Caco-2 (cell line): ENCODE data around the gene PABPC1L. TPM values are rescaled to one million over a fixed set of nuclear protein-coding genes. Genes with fewer than 3 reads are reported as not detected.

ENCODE experiments used
- BruUV-seq: library from RNA; stranded (reverse); fragments of 400-500 nt; replicated peaks from 2 replicates; lab custom pipeline; 2021; lab: Mats Ljungman, UMichigan
- CTCF ChIA-PET: fragments of 300-600 bp; sonication (Branson Sonifier 250); formaldehyde crosslinking; loops from one replicate; lab custom pipeline; 2022; ENCODE audit warnings: antibody characterized with exemption; lab: Charles Lee
- POLR2A ChIA-PET: fragments of 300-600 bp; sonication (Branson Sonifier 250); formaldehyde crosslinking; loops from one replicate; lab custom pipeline; 2022; ENCODE audit warnings: antibody characterized with exemption; lab: Charles Lee
- DNase-seq, 2 experiments: peaks; one replicate each; pipeline versions ENCODE4 v3.0.0 to v3.0.0-alpha.2; 2020 to 2022
- H3K27me3 ChIP-seq: replicated peaks from 2 replicates; pipeline ENCODE4 v1.6.0; 2011; ENCODE audit warnings: low read length; ENCODE audit not compliant: control insufficient read depth, insufficient read depth
- H3K36me3 ChIP-seq: 2 replicates; pipeline ENCODE4 v1.5.1; 2011; ENCODE audit warnings: low read length; ENCODE audit not compliant: control insufficient read depth, insufficient read depth
- H3K4me1 ChIP-seq: fragments of 250-450 bp; sonication (Bioruptor Pico); 2 replicates; pipeline ENCODE4 v1.5.1; 2020; ENCODE audit warnings: mild to moderate bottlenecking
- H3K4me3 ChIP-seq: 2 replicates; pipeline ENCODE4 v1.5.1; 2011; ENCODE audit warnings: low read depth, mild to moderate bottlenecking, control low read depth, low read length
- H3K9me3 ChIP-seq: fragments of 250-450 bp; sonication (Bioruptor Pico); 2 replicates; pipeline ENCODE4 v1.5.1; 2020; ENCODE audit warnings: mild to moderate bottlenecking, moderate library complexity
- H3K27ac Mint-ChIP-seq: one replicate; pipeline ENCODE4 v1.8.0; 2022; ENCODE audit warnings: mixed read lengths; ENCODE audit not compliant: unreplicated experiment
- H3K27me3 Mint-ChIP-seq: one replicate; pipeline ENCODE4 v1.8.0; 2022; ENCODE audit warnings: mixed read lengths; ENCODE audit not compliant: insufficient read depth, unreplicated experiment
- H3K36me3 Mint-ChIP-seq: one replicate; pipeline ENCODE4 v1.8.0; 2022; ENCODE audit warnings: mild to moderate bottlenecking, mixed read lengths; ENCODE audit not compliant: insufficient read depth, unreplicated experiment
- H3K4me1 Mint-ChIP-seq: one replicate; pipeline ENCODE4 v1.8.0; 2022; ENCODE audit warnings: low read depth, mixed read lengths; ENCODE audit not compliant: unreplicated experiment
- H3K4me3 Mint-ChIP-seq: one replicate; pipeline ENCODE4 v1.8.0; 2022; ENCODE audit warnings: mild to moderate bottlenecking, moderate library complexity, mixed read lengths; ENCODE audit not compliant: unreplicated experiment
- H3K9me3 Mint-ChIP-seq: one replicate; pipeline ENCODE4 v1.8.0; 2022; ENCODE audit warnings: mixed read lengths; ENCODE audit not compliant: unreplicated experiment
- intact Hi-C: fragments of 100-400 bp; cut with micrococcal nuclease; formaldehyde crosslinking; loops from one replicate; pipeline ENCODE4 v1.10.0; 2022; ENCODE audit not compliant: unreplicated experiment
- total RNA-seq: library from RNA; stranded (reverse); gene quantifications from 2 replicates; pipeline ENCODE4 v1.2.3, GENCODE V29; 2022
- TF ChIP-seq, protein P1 (sequence below), 2 experiments: fragments of 200-600 bp in 1 of 2; IDR thresholded peaks; 1 replicate in 1 of 2; 2 replicates in 1 of 2; pipeline versions ENCODE4 v1.5.1 to v1.8.0; 2011 to 2022; ENCODE audit warnings: antibody characterized with exemption in 1 of 2, control low read depth in 1 of 2, inconsistent platforms in 1 of 2, low read depth in 1 of 2, low read length in 1 of 2, mild to moderate bottlenecking in 1 of 2, moderate library complexity in 1 of 2; ENCODE audit not compliant: insufficient read depth in 1 of 2, severe bottlenecking in 1 of 2, unreplicated experiment in 1 of 2

PABPC1L gene
- total RNA-seq, 1 experiment from 2014 or later = 255 TPM

DNA sequence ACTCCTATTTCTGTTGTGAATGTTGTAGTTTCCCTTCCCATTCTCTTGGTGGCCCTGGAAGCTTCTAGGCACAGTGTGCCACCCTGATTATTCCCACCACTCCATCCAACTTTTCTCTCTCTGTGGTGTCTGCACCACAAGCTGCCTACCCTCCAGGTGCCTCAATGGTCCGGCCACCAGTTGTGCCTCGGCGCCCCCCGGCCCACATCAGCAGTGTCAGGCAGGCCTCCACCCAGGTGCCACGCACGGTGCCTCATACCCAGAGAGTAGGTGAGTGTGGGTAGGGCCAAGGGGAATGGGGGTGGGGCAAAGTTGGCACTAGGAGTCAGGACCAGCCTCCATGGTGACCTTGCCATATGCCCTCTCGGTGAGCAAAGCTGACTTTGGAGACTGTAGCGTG, 23.1 kb downstream of the PABPC1L start:
- H3K36me3 ChIP-seq = peaks cover 1% of the 10 kb centered on the region; the same call in 1 of the 2 replicates
- H3K27ac Mint-ChIP-seq = no peak overlapping the region
- CTCF ChIA-PET = interaction anchor here (0.5 kb wide), 1 partner anchor 1757 kb away, joined by 4 read pairs; no protein-coding TSS in a partner anchor

DNA sequence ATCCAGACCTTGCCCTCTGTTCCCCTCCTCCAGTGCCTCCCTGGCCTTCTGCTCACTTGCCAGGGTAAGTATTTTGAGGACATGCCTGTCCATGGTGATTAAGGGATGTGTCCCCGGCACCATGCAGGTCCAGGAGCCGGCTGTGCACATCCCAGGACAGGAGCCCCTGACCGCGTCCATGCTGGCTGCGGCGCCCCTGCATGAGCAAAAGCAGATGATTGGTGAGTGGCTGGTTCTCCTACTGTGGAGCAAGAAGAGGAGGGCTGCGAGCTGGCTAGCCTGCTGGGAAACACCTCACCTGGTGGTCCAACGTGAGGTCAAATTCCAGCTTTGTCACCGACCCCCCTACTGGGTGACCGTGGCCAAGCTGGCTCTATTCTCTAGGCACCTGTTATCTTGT, 26.6 kb downstream of the PABPC1L start:
- no TSS peak for BruUV-seq
- H3K4me3 Mint-ChIP-seq = no peak overlapping the region
- intact Hi-C loops = no loop called here
- H3K4me1 ChIP-seq = no peaks in the 10 kb centered on the region
- H3K9me3 Mint-ChIP-seq = no peaks in the 10 kb centered on the region
- H3K27me3 Mint-ChIP-seq = no peaks in the 10 kb centered on the region
- no peak overlapping the region for H3K4me3 ChIP-seq
- H3K27ac Mint-ChIP-seq = no peak overlapping the region
- no peaks in the 10 kb centered on the region for H3K9me3 ChIP-seq
- POLR2A ChIA-PET = interaction anchor here (2.0 kb wide), 1 partner anchor 11 kb away, joined by 5 read pairs; no protein-coding TSS in a partner anchor
- DNase-seq = no peak
- TF ChIP-seq, protein P1, sequence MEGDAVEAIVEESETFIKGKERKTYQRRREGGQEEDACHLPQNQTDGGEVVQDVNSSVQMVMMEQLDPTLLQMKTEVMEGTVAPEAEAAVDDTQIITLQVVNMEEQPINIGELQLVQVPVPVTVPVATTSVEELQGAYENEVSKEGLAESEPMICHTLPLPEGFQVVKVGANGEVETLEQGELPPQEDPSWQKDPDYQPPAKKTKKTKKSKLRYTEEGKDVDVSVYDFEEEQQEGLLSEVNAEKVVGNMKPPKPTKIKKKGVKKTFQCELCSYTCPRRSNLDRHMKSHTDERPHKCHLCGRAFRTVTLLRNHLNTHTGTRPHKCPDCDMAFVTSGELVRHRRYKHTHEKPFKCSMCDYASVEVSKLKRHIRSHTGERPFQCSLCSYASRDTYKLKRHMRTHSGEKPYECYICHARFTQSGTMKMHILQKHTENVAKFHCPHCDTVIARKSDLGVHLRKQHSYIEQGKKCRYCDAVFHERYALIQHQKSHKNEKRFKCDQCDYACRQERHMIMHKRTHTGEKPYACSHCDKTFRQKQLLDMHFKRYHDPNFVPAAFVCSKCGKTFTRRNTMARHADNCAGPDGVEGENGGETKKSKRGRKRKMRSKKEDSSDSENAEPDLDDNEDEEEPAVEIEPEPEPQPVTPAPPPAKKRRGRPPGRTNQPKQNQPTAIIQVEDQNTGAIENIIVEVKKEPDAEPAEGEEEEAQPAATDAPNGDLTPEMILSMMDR (IDR thresholded peaks at IDR 0.05; ENCODE audit: insufficient read depth in 1 of 2, low read depth in 1 of 2, low read length in 1 of 2, severe bottlenecking in 1 of 2, unreplicated experiment in 1 of 2) = no peak
- CTCF ChIA-PET = no interaction called here
- peaks cover 2% of the 10 kb centered on the region; the same call in 1 of the 2 replicates for H3K36me3 ChIP-seq
- no peaks in the 10 kb centered on the region for H3K4me1 Mint-ChIP-seq
- peaks cover 78% of the 10 kb centered on the region for H3K36me3 Mint-ChIP-seq
- H3K27me3 ChIP-seq = no peaks in the 10 kb centered on the region

More for the DNA sequence above, 23.1 kb downstream of the PABPC1L start:
- Mint-ChIP-seq H3K36me3 (peaks cover 75% of the 10 kb centered on the region), H3K4me1 (no peaks in the 10 kb centered on the region), H3K4me3 (no peak overlapping the region), H3K9me3 (no peaks in the 10 kb centered on the region), H3K27me3 (no peaks in the 10 kb centered on the region)
- no TSS peak for BruUV-seq
- Histone ChIP-seq H3K27me3 (no peaks in the 10 kb centered on the region), H3K4me3 (no peak overlapping the region), H3K9me3 (no peaks in the 10 kb centered on the region), H3K4me1 (no peaks in the 10 kb centered on the region)
- no peak for DNase-seq
- POLR2A ChIA-PET = no interaction called here
- TF ChIP-seq, protein P1 (IDR thresholded peaks at IDR 0.05; ENCODE audit: insufficient read depth in 1 of 2, low read depth in 1 of 2, low read length in 1 of 2, severe bottlenecking in 1 of 2, unreplicated experiment in 1 of 2) = no peak
- intact Hi-C loops = no loop called here

DNA sequence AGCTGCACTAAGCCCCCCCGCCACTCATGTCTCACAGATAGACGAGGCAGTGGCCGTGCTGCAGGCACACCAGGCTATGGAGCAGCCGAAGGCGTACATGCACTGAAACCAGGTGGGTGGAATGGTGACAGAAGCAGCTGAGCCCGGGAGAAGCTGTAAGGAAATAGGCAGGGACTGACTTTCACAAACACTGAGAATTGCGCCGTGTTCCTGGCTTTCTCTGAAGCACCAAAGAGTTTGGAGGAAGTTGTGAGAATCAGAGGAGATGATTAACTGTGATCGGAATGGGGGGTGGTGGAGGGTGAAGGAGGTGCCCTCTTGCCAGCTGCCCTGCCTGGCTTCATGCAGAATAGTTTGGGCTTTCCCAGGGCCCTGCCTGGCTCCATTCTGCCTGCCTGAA, 28.8 kb downstream of the PABPC1L start:
- peak overlapping the region; percentile 6 for H3K27ac Mint-ChIP-seq
- no peaks in the 10 kb centered on the region for H3K4me1 Mint-ChIP-seq
- Histone ChIP-seq H3K36me3 (peaks cover 11% of the 10 kb centered on the region), H3K27me3 (no peaks in the 10 kb centered on the region), H3K4me3 (no peak overlapping the region), H3K9me3 (no peaks in the 10 kb centered on the region), H3K4me1 (no peaks in the 10 kb centered on the region)
- ChIA-PET POLR2A (interaction anchor here (2.0 kb wide), 1 partner anchor 9 kb away, joined by 5 read pairs; no protein-coding TSS in a partner anchor), CTCF (no interaction called here)
- H3K36me3 Mint-ChIP-seq = peaks cover 83% of the 10 kb centered on the region
- DNase-seq = no peak
- H3K9me3 Mint-ChIP-seq = no peaks in the 10 kb centered on the region
- BruUV-seq = no TSS peak
- no peak overlapping the region for H3K4me3 Mint-ChIP-seq
- TF ChIP-seq, protein P1 (IDR thresholded peaks at IDR 0.05; ENCODE audit: insufficient read depth in 1 of 2, low read depth in 1 of 2, low read length in 1 of 2, severe bottlenecking in 1 of 2, unreplicated experiment in 1 of 2) = no peak
- intact Hi-C loops = no loop called here
- H3K27me3 Mint-ChIP-seq = no peaks in the 10 kb centered on the region
